AG04450 (cell line): ENCODE data around the gene FAM209B. TPM values are rescaled to one million over a fixed set of nuclear protein-coding genes. Genes with fewer than 3 reads are reported as not detected.

ENCODE experiments used
- CTCF ChIA-PET: fragments of 300-600, 350-600 bp; formaldehyde crosslinking; extraction: SDS; loops from one replicate; lab custom pipeline; 2022; ENCODE audit warnings: antibody characterized with exemption, inconsistent platforms; lab: Charles Lee
- POLR2A ChIA-PET: fragments of 350-600 bp; formaldehyde crosslinking; extraction: SDS; loops from one replicate; lab custom pipeline; 2021; ENCODE audit warnings: antibody characterized with exemption, inconsistent platforms; lab: Yijun Ruan, JAX
- DNase-seq: peaks from one replicate; pipeline ENCODE4 v3.0.0-alpha.2; 2011; ENCODE audit warnings: low read depth, low spot score
- H3K27ac ChIP-seq: one replicate; pipeline ENCODE4 v1.5.1; 2012; ENCODE audit warnings: low read depth, low read length, control low read depth
- H3K27me3 ChIP-seq: one replicate; pipeline ENCODE4 v1.6.0; 2012; ENCODE audit warnings: low read length; ENCODE audit not compliant: control insufficient read depth, insufficient read depth
- H3K4me3 ChIP-seq: 2 replicates; pipeline ENCODE4 v1.5.1; 2011; ENCODE audit warnings: mild to moderate bottlenecking, low read depth, low read length, control low read depth
- H3K9me3 ChIP-seq: 2 replicates; pipeline ENCODE4 v1.5.1; 2012; ENCODE audit warnings: low read length; ENCODE audit not compliant: control insufficient read depth, insufficient read depth
- polyA plus RNA-seq: library from polyadenylated mRNA; depleted of rRNA; stranded (reverse); fragments of >200 nt; gene quantifications from 2 replicates; pipeline ENCODE4 v1.2.3, GENCODE V29; 2011
- TF ChIP-seq, protein P1 (sequence below): IDR thresholded peaks from 2 replicates; pipeline ENCODE4 v1.5.1; 2011; ENCODE audit warnings: low read depth, low read length, control low read depth, inconsistent platforms

FAM209B gene
- polyA plus RNA-seq, 1 experiment: 0.35 TPM

GRCh38 chr20:56575157-56575556, 42.1 kb downstream of the FAM209B start:
- Histone ChIP-seq H3K9me3 (no peaks in the 10 kb centered on the region), H3K27ac (no peak overlapping the region), H3K27me3 (peaks cover 5% of the 10 kb centered on the region), H3K4me3 (no peak overlapping the region)
- no peak for DNase-seq
- ChIA-PET POLR2A (no interaction called here), CTCF (interaction anchor here (0.9 kb wide), 1 partner anchor 24 kb away, joined by 3 read pairs; no protein-coding TSS in a partner anchor)
- TF ChIP-seq, protein P1, sequence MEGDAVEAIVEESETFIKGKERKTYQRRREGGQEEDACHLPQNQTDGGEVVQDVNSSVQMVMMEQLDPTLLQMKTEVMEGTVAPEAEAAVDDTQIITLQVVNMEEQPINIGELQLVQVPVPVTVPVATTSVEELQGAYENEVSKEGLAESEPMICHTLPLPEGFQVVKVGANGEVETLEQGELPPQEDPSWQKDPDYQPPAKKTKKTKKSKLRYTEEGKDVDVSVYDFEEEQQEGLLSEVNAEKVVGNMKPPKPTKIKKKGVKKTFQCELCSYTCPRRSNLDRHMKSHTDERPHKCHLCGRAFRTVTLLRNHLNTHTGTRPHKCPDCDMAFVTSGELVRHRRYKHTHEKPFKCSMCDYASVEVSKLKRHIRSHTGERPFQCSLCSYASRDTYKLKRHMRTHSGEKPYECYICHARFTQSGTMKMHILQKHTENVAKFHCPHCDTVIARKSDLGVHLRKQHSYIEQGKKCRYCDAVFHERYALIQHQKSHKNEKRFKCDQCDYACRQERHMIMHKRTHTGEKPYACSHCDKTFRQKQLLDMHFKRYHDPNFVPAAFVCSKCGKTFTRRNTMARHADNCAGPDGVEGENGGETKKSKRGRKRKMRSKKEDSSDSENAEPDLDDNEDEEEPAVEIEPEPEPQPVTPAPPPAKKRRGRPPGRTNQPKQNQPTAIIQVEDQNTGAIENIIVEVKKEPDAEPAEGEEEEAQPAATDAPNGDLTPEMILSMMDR: no peak

GRCh38 chr20:56575961-56576360, 42.9 kb downstream of the FAM209B start:
- ChIA-PET POLR2A (no interaction called here), CTCF (interaction anchor here (0.9 kb wide), 1 partner anchor 25 kb away, joined by 3 read pairs; no protein-coding TSS in a partner anchor)
- Histone ChIP-seq H3K4me3 (no peak overlapping the region), H3K9me3 (no peaks in the 10 kb centered on the region), H3K27ac (no peak overlapping the region), H3K27me3 (peaks cover 8% of the 10 kb centered on the region)
- DNase-seq: no peak
- TF ChIP-seq, protein P1: no peak

DNA sequence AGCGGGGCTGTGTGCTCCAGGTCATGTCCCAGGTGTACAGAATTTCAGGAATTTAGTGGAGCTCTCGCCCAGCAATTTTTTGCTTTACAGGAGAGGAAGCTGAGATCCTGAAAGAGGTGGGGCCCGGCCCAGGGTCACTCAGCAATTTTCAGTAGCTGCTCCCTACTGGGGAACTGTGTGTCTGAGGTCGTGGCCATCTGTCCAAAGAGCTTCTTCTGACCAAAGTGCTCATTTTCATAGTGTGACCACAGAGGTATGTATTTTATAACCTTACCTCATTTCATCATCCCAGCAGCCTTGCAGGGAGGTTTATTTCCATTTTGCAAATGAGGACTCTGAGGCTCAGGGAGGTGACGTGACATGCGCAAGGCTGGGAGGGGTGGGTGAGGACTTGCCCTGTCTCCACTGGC, 46.3 kb downstream of the FAM209B start:
- no peak for DNase-seq
- TF ChIP-seq, protein P1: no peak
- no peak overlapping the region for H3K4me3 ChIP-seq
- H3K27ac ChIP-seq: no peak overlapping the region
- CTCF ChIA-PET: interaction anchor here (3.5 kb wide), 1 partner anchor 29 kb away, joined by 18 read pairs; no protein-coding TSS in a partner anchor
- peaks cover 8% of the 10 kb centered on the region for H3K27me3 ChIP-seq
- POLR2A ChIA-PET: no interaction called here
- no peaks in the 10 kb centered on the region for H3K9me3 ChIP-seq

- no peaks in the 10 kb centered on the region for H3K9me3 ChIP-seq
- H3K27me3 ChIP-seq: peaks cover 8% of the 10 kb centered on the region
- POLR2A ChIA-PET: no interaction called here
- H3K4me3 ChIP-seq: no peak overlapping the region
- TF ChIP-seq, protein P1: no peak
- CTCF ChIA-PET: interaction anchor here (3.5 kb wide), 1 partner anchor 29 kb away, joined by 18 read pairs; no protein-coding TSS in a partner anchor
- H3K27ac ChIP-seq: no peak overlapping the region
- DNase-seq: no peak
Measured at GRCh38 chr20:56580226-56580625, 47.2 kb downstream of the FAM209B start.

- Histone ChIP-seq H3K9me3 (no peaks in the 10 kb centered on the region), H3K4me3 (no peak overlapping the region), H3K27me3 (peaks cover 8% of the 10 kb centered on the region), H3K27ac (no peak overlapping the region)
- no peak for DNase-seq
- POLR2A ChIA-PET: no interaction called here
- CTCF ChIA-PET: no interaction called here
- TF ChIP-seq, protein P1: no peak
Measured at GRCh38 chr20:56581701-56582100, 48.7 kb downstream of the FAM209B start.
